Measurements from ENCODE around the gene APBA2. TPM values are rescaled to one million over a fixed set of nuclear protein-coding genes. Genes with fewer than 3 reads are reported as not detected.

Gene APBA2
- total RNA-seq, 4 donors from 2014 or later: 2.3 to 15.0 (median 4.6) TPM; not detected in 1

DNA sequence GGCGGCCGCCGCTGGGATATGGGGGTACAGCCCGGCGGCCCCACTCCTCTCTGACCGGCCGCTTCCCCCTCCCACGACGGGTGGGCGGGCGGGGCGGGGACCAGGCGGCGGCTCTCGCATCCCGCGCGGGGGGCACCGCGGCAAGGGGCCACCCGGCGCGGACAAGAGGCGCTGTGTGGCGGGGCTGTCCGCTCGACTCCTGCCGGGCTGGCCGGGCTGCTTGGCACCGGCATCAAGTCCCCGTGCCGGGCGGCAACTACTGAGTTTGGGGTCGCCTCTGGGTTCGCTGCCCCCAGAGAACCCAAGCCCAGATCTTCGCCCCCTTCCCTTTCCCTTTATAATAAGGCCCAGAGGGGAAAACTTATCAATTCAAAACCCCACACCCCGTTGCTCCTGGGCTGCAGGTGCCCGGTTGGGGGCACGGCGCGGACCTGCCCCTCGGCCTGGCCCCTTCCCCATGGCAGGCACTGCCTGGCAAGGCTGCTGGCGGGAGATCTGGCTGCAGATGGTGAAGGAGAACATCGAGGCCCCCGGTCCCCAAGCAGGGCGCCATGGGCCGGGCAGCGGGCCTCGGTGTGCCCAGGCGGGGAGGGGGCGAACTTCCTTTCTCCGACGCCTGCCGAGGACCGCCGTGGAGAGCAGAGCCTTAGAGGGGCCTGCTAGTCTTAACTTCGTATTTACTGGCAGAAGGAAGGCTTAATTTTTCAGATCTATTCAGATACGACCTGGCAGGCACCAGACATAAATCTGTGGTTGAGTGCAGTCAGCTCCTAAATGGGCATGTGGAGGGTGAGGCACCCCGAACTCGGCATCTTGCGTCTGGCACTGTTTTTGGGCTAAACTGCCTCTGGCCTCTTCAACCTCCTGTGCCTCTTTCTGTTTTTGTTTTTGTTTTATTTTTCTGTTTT lies 911 bp downstream of the APBA2 start:
- Histone ChIP-seq H3K9me3 (no peaks in the 10 kb centered on the region), H3K27ac (no peak overlapping the region), H3K36me3 (no peaks in the 10 kb centered on the region), H3K4me1 (peaks cover 0 to 10% of the 10 kb centered on the region in 2 donors), H3K4me3 (peak overlapping the region in 1 of 2 donors; percentile 26), H3K27me3 (no peaks in the 10 kb centered on the region)
- intact Hi-C loops (cut with DNase I; ENCODE audit: low total_unique reads): no loop called here
- DNase-seq: no peak
- TF ChIP-seq, protein P1, sequence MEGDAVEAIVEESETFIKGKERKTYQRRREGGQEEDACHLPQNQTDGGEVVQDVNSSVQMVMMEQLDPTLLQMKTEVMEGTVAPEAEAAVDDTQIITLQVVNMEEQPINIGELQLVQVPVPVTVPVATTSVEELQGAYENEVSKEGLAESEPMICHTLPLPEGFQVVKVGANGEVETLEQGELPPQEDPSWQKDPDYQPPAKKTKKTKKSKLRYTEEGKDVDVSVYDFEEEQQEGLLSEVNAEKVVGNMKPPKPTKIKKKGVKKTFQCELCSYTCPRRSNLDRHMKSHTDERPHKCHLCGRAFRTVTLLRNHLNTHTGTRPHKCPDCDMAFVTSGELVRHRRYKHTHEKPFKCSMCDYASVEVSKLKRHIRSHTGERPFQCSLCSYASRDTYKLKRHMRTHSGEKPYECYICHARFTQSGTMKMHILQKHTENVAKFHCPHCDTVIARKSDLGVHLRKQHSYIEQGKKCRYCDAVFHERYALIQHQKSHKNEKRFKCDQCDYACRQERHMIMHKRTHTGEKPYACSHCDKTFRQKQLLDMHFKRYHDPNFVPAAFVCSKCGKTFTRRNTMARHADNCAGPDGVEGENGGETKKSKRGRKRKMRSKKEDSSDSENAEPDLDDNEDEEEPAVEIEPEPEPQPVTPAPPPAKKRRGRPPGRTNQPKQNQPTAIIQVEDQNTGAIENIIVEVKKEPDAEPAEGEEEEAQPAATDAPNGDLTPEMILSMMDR (IDR thresholded peaks at IDR 0.05): no peak
- TF ChIP-seq POLR2A (IDR thresholded peaks at IDR 0.05): no peak

GRCh38 chr15:28887339-28888174 lies 1.8 kb downstream of the APBA2 start:
- no peak overlapping the region for H3K4me3 ChIP-seq
- intact Hi-C loops (cut with DNase I; ENCODE audit: low total_unique reads): no loop called here
- H3K9me3 ChIP-seq: no peaks in the 10 kb centered on the region
- no peak for DNase-seq
- TF ChIP-seq, protein P1 (IDR thresholded peaks at IDR 0.05): no peak
- no peak for TF ChIP-seq POLR2A (IDR thresholded peaks at IDR 0.05)
- peaks cover 0 to 10% of the 10 kb centered on the region in 2 donors for H3K4me1 ChIP-seq
- no peak overlapping the region for H3K27ac ChIP-seq
- no peaks in the 10 kb centered on the region for H3K27me3 ChIP-seq
- no peaks in the 10 kb centered on the region for H3K36me3 ChIP-seq

DNA sequence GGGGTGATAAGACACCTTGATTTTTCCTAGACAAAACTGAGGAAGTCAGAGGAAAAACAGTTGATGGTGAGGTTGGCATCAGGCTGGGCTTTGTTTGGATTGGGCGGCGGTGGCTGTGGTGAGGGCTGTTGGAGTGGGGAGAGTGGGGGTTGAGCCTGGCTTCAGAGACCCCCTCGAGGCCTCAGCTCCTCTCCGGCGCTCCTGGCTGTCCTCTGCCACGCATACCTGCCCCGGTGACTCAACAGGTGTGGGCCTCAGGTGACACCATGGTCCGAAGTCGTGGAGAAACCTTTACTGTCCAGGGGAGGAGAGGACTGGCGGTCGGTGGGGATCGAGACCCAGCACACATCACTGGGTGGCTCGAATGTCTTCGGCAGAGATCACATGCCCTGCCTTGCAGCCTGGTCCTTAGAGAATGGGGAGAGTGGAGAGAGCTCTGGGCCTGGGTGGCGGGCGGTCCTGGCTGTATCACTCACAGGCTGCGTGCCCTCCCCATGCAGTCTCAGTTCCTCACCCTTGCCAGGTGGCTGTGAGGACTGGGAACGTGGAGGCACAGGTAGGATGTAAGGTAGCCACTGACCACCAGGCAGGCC lies 2.6 kb downstream of the APBA2 start:
- no peak overlapping the region for H3K27ac ChIP-seq
- peaks cover 0 to 10% of the 10 kb centered on the region in 2 donors for H3K4me1 ChIP-seq
- H3K27me3 ChIP-seq: no peaks in the 10 kb centered on the region
- TF ChIP-seq, protein P1 (IDR thresholded peaks at IDR 0.05): no peak
- TF ChIP-seq POLR2A (IDR thresholded peaks at IDR 0.05): no peak
- H3K4me3 ChIP-seq: no peak overlapping the region
- H3K9me3 ChIP-seq: no peaks in the 10 kb centered on the region
- H3K36me3 ChIP-seq: no peaks in the 10 kb centered on the region
- intact Hi-C loops (cut with DNase I; ENCODE audit: low total_unique reads): no loop called here
- DNase-seq: no peak

GRCh38 chr15:28888900-28889299 lies 3.1 kb downstream of the APBA2 start:
- intact Hi-C loops (cut with DNase I; ENCODE audit: low total_unique reads): no loop called here

More at GRCh38 chr15:28888900-28889299, 3.1 kb downstream of the APBA2 start:
- H3K9me3 ChIP-seq: no peaks in the 10 kb centered on the region
- TF ChIP-seq POLR2A (IDR thresholded peaks at IDR 0.05): no peak
- TF ChIP-seq, protein P1 (IDR thresholded peaks at IDR 0.05): no peak
- no peaks in the 10 kb centered on the region for H3K27me3 ChIP-seq
- no peak overlapping the region for H3K4me3 ChIP-seq
- H3K27ac ChIP-seq: no peak overlapping the region
- DNase-seq: no peak
- H3K36me3 ChIP-seq: no peaks in the 10 kb centered on the region
- peaks cover 0 to 10% of the 10 kb centered on the region in 2 donors for H3K4me1 ChIP-seq
